ENCODE results near the gene IL10RB.

GRCh38 chr21:33262921-33263320, 3.2 kb upstream of the IL10RB start:
- TF ChIP-seq CTCF (IDR thresholded peaks at IDR 0.05; ENCODE audit: insufficient read depth, low read length) (no peak), REST (IDR thresholded peaks at IDR 0.05; ENCODE audit: insufficient replicate concordance, low read depth) (no peak), POLR2AphosphoS5 (IDR thresholded peaks at IDR 0.05; ENCODE audit: low read depth) (no peak)

Measured in HL-60 (cell line).